ENCODE measurements around the gene SNRNP48.

DNA sequence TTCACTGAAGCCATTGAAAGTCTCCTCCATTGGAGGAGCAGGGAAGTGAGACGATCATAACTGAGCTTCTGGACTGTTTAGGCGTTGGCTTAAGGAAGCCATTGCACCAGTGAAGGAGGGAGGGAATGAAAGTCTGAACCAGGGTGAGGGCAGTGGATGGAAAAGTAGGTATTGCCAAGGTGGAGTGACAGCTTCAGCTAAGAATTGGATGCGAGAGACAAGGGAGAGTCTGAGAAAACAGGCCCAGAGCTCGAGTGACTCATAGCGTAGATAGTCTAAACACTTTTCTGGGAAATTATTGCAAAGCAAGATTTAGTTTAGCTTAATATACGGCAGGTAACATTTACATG, 44.0 kb upstream of the SNRNP48 start:
- TF ChIP-seq POLR2A (IDR thresholded peaks at IDR 0.05; ENCODE audit: low read depth, low read length), result no peak
- TF ChIP-seq, protein P1, sequence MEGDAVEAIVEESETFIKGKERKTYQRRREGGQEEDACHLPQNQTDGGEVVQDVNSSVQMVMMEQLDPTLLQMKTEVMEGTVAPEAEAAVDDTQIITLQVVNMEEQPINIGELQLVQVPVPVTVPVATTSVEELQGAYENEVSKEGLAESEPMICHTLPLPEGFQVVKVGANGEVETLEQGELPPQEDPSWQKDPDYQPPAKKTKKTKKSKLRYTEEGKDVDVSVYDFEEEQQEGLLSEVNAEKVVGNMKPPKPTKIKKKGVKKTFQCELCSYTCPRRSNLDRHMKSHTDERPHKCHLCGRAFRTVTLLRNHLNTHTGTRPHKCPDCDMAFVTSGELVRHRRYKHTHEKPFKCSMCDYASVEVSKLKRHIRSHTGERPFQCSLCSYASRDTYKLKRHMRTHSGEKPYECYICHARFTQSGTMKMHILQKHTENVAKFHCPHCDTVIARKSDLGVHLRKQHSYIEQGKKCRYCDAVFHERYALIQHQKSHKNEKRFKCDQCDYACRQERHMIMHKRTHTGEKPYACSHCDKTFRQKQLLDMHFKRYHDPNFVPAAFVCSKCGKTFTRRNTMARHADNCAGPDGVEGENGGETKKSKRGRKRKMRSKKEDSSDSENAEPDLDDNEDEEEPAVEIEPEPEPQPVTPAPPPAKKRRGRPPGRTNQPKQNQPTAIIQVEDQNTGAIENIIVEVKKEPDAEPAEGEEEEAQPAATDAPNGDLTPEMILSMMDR (conservative IDR thresholded peaks at IDR 0.05; ENCODE audit: low read depth, low read length), result no peak
- TF ChIP-seq, protein P2, sequence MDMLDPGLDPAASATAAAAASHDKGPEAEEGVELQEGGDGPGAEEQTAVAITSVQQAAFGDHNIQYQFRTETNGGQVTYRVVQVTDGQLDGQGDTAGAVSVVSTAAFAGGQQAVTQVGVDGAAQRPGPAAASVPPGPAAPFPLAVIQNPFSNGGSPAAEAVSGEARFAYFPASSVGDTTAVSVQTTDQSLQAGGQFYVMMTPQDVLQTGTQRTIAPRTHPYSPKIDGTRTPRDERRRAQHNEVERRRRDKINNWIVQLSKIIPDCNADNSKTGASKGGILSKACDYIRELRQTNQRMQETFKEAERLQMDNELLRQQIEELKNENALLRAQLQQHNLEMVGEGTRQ (IDR thresholded peaks at IDR 0.05; ENCODE audit: low read depth, low read length), result no peak
- TF ChIP-seq BHLHE40 (IDR thresholded peaks at IDR 0.05; ENCODE audit: low read depth, low read length), result no peak
- no peak for TF ChIP-seq RAD21 (IDR thresholded peaks at IDR 0.05; ENCODE audit: low read length)
- TF ChIP-seq MXI1 (IDR thresholded peaks at IDR 0.05; ENCODE audit: borderline replicate concordance, low read depth, low read length), result no peak
- TF ChIP-seq MAFK (IDR thresholded peaks at IDR 0.05; ENCODE audit: low read depth, low read length), result no peak
- no peak for TF ChIP-seq RFX5 (IDR thresholded peaks at IDR 0.05; ENCODE audit: low read depth, low read length)
